Skin epidermis (tissue), 12 donors: ENCODE measurements around the gene STYX.

Experiments
- H3K27ac ChIP-seq, 21 experiments: fragments of 200-600 bp; sonication (generic) in 11 of 21; one replicate each; pipeline ENCODE4 v1.5.0; 2020; ENCODE audit warnings: mild to moderate bottlenecking in 3 of 21, inconsistent platforms in 2 of 21, moderate library complexity in 2 of 21
- H3K4me3 ChIP-seq, 7 experiments: fragments of 200-600 bp; sonication (generic) in 2 of 7; one replicate each; pipeline ENCODE4 v1.5.0; 2020; ENCODE audit warnings: inconsistent platforms in 2 of 7, mild to moderate bottlenecking in 2 of 7, moderate library complexity in 1 of 7

STYX gene

GRCh38 chr14:52781629-52782028 lies 51.7 kb downstream of the STYX start:
- H3K27ac ChIP-seq: no peak overlapping the region
- H3K4me3 ChIP-seq: no peak overlapping the region

GRCh38 chr14:52783206-52783605 lies 53.2 kb downstream of the STYX start:
- Histone ChIP-seq H3K4me3 (no peak overlapping the region), H3K27ac (no peak overlapping the region)

- Histone ChIP-seq H3K27ac (no peak overlapping the region), H3K4me3 (no peak overlapping the region)
Measured at GRCh38 chr14:52786887-52787286, 56.9 kb downstream of the STYX start.

GRCh38 chr14:52789118-52789517 lies 59.2 kb downstream of the STYX start:
- Histone ChIP-seq H3K4me3 (no peak overlapping the region), H3K27ac (no peak overlapping the region)

- peak overlapping the region in 10 of 21 experiments; percentile 79 to 90 (median 84) for H3K27ac ChIP-seq
- peak overlapping the region; percentile 57 to 84 (median 73) for H3K4me3 ChIP-seq
Measured at GRCh38 chr14:52790011-52790755, 60.2 kb downstream of the STYX start.

GRCh38 chr14:52790756-52791222 lies 60.8 kb downstream of the STYX start:
- Histone ChIP-seq H3K4me3 (peak overlapping the region; percentile 57 to 84 (median 73)), H3K27ac (peak overlapping the region; percentile 44 to 91 (median 84))

GRCh38 chr14:52791223-52792096 lies 61.5 kb downstream of the STYX start, which contains the start of gene GNPNAT1:
Gene GNPNAT1 (minus strand): TSS chr14:52791607. CDS start chr14:52784650, 6,957 bp downstream.
- peak within 1 kb of the TSS; percentile 57 to 84 (median 73) for H3K4me3 ChIP-seq
- peak within 1 kb of the TSS; percentile 44 to 91 (median 84) for H3K27ac ChIP-seq

GRCh38 chr14:52792097-52792415 lies 62.1 kb downstream of the STYX start:
- H3K27ac ChIP-seq: peak overlapping the region in 20 of 21 experiments; percentile 48 to 91 (median 84)
- peak overlapping the region; percentile 57 to 84 (median 73) for H3K4me3 ChIP-seq

- Histone ChIP-seq H3K4me3 (no peak overlapping the region), H3K27ac (no peak overlapping the region)
Measured at GRCh38 chr14:52793061-52793460, 63.1 kb downstream of the STYX start.

GRCh38 chr14:52797653-52798052 lies 67.7 kb downstream of the STYX start:
- Histone ChIP-seq H3K4me3 (no peak overlapping the region), H3K27ac (no peak overlapping the region)

- no peak overlapping the region for H3K4me3 ChIP-seq
- no peak overlapping the region for H3K27ac ChIP-seq
Measured at GRCh38 chr14:52798826-52799225, 68.9 kb downstream of the STYX start.

GRCh38 chr14:52801014-52801712 lies 71.2 kb downstream of the STYX start:
- H3K4me3 ChIP-seq: no peak overlapping the region
- H3K27ac ChIP-seq: peak overlapping the region in 5 of 21 experiments; percentile 1 to 68 (median 32)

- H3K4me3 ChIP-seq: no peak overlapping the region
- peak overlapping the region in 1 of 21 experiments; percentile 43 for H3K27ac ChIP-seq
Measured at GRCh38 chr14:52802597-52802996, 72.6 kb downstream of the STYX start.

GRCh38 chr14:52806115-52806514 lies 76.1 kb downstream of the STYX start:
- Histone ChIP-seq H3K27ac (no peak overlapping the region), H3K4me3 (no peak overlapping the region)

GRCh38 chr14:52808101-52808500 lies 78.1 kb downstream of the STYX start:
- Histone ChIP-seq H3K27ac (no peak overlapping the region), H3K4me3 (no peak overlapping the region)

- H3K4me3 ChIP-seq: no peak overlapping the region
- H3K27ac ChIP-seq: no peak overlapping the region
Measured at GRCh38 chr14:52821805-52822250, 91.9 kb downstream of the STYX start.

GRCh38 chr14:52824462-52824861 lies 94.5 kb downstream of the STYX start:
- no peak overlapping the region for H3K4me3 ChIP-seq
- H3K27ac ChIP-seq: no peak overlapping the region
